Neural progenitor cell (in vitro differentiated cells): ENCODE results near the gene DNAH9. TPM values are rescaled to one million over a fixed set of nuclear protein-coding genes. Genes with fewer than 3 reads are reported as not detected.

Experiments used
- DNase-seq: peaks from one replicate; pipeline ENCODE4 v3.0.0-alpha.2; 2016; ENCODE audit warnings: low spot score
- H2AFZ ChIP-seq: fragments of 200-600 bp; sonication (generic); replicated peaks from 2 replicates; pipeline ENCODE4 v1.6.1; 2016; ENCODE audit warnings: antibody characterized with exemption
- H3F3A ChIP-seq: fragments of 200-600 bp; sonication (generic); 2 replicates; pipeline ENCODE4 v1.6.1; 2016; ENCODE audit warnings: antibody characterized with exemption, low read depth
- H3K27ac ChIP-seq: fragments of 200-600 bp; sonication (generic); 2 replicates; pipeline ENCODE4 v1.5.1; 2016; ENCODE audit warnings: mild to moderate bottlenecking
- H3K27me3 ChIP-seq: fragments of 200-600 bp; sonication (generic); 2 replicates; pipeline ENCODE4 v1.6.1; 2016; ENCODE audit warnings: mild to moderate bottlenecking, moderate library complexity
- H3K36me3 ChIP-seq: fragments of 200-600 bp; sonication (generic); 2 replicates; pipeline ENCODE4 v1.5.1; 2016
- H3K4me1 ChIP-seq: fragments of 200-600 bp; sonication (generic); 2 replicates; pipeline ENCODE4 v1.6.1; 2016; ENCODE audit warnings: mixed run types
- H3K4me2 ChIP-seq: fragments of 200-600 bp; sonication (generic); 2 replicates; pipeline ENCODE4 v1.6.1; 2016
- H3K4me3 ChIP-seq: fragments of 200-600 bp; sonication (generic); 2 replicates; pipeline ENCODE4 v1.5.1; 2016
- H3K79me2 ChIP-seq: fragments of 200-600 bp; sonication (generic); 2 replicates; pipeline ENCODE4 v1.6.1; 2016; ENCODE audit warnings: low read depth
- H3K9ac ChIP-seq: fragments of 200-600 bp; sonication (generic); 2 replicates; pipeline ENCODE4 v1.6.1; 2016
- H3K9me3 ChIP-seq: fragments of 200-600 bp; sonication (generic); 2 replicates; pipeline ENCODE4 v1.5.1; 2016; ENCODE audit warnings: low read depth
- H4K20me1 ChIP-seq: fragments of 200-600 bp; sonication (generic); 2 replicates; pipeline ENCODE4 v1.6.1; 2016; ENCODE audit warnings: low read depth
- H3K27ac Mint-ChIP-seq: 3 replicates; pipeline ENCODE4 v1.8.0; 2021; ENCODE audit warnings: mixed read lengths
- H3K27me3 Mint-ChIP-seq: 2 replicates; pipeline ENCODE4 v1.8.0; 2022; ENCODE audit warnings: low read depth, mild to moderate bottlenecking, inconsistent platforms, moderate library complexity, mixed read lengths; ENCODE audit not compliant: insufficient read depth
- H3K36me3 Mint-ChIP-seq: 3 replicates; pipeline ENCODE4 v1.8.0; 2021; ENCODE audit warnings: mixed read lengths
- H3K4me1 Mint-ChIP-seq: 3 replicates; pipeline ENCODE4 v1.8.0; 2021; ENCODE audit warnings: mixed read lengths
- H3K4me3 Mint-ChIP-seq: 3 replicates; pipeline ENCODE4 v1.8.0; 2021; ENCODE audit warnings: mild to moderate bottlenecking, moderate library complexity, mixed read lengths
- H3K9me3 Mint-ChIP-seq: 3 replicates; pipeline ENCODE4 v1.8.0; 2020; ENCODE audit warnings: mixed read lengths
- CTCF ChIP-seq: fragments of 200-600 bp; sonication (generic); IDR thresholded peaks from 2 replicates; pipeline ENCODE4 v1.5.1; 2017; ENCODE audit warnings: antibody characterized with exemption, mild to moderate bottlenecking
- EZH2 ChIP-seq: fragments of 200-600 bp; sonication (generic); IDR thresholded peaks from 2 replicates; pipeline ENCODE4 v1.6.1; 2017; ENCODE audit warnings: antibody characterized with exemption, mild to moderate bottlenecking, moderate library complexity
- EZH2phosphoT487 ChIP-seq: fragments of 200-600 bp; sonication (generic); IDR thresholded peaks from 2 replicates; pipeline ENCODE4 v1.6.1; 2017; ENCODE audit warnings: antibody characterized with exemption
- total RNA-seq: library from RNA; depleted of rRNA; stranded (reverse); fragments of >200 nt; gene quantifications from 2 replicates; pipeline ENCODE4 v1.2.3, GENCODE V29; 2015; ENCODE audit warnings: low replicate concordance

DNAH9 gene
- total RNA-seq, 1 donor from 2014 or later: 1.3 TPM

DNA sequence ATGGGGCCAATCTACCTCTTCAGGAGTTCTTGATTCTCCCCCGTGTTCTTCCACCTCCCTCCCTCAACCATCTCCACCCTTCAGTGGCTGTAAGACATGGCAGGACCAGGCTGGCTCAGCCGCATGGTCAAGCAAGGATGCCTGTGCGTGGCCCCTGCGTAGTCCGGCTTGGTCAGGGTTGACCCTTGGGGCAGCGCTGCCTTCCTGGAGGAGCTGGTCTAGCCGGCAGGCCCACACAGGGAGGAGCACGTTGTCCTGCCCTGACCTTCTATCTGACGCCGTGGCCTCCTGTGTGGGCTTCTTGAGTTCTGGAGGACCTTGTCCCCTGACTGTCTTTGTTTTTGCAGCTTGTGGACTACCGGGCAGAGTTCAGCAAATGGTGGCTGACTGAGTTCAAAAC lies 169.8 kb downstream of the DNAH9 start:
- Mint-ChIP-seq H3K27ac (no peak overlapping the region), H3K36me3 (no peaks in the 10 kb centered on the region), H3K27me3 (peaks cover 4% of the 10 kb centered on the region), H3K4me1 (no peaks in the 10 kb centered on the region), H3K9me3 (no peaks in the 10 kb centered on the region), H3K4me3 (no peak overlapping the region)
- Histone ChIP-seq H3K9ac (no peak overlapping the region), H3K79me2 (no peaks in the 10 kb centered on the region), H3K9me3 (no peaks in the 10 kb centered on the region), H3K4me1 (no peaks in the 10 kb centered on the region), H3F3A (no peaks in the 10 kb centered on the region), H3K27me3 (no peaks in the 10 kb centered on the region), H3K4me3 (no peak overlapping the region), H3K4me2 (no peak overlapping the region), H4K20me1 (no peaks in the 10 kb centered on the region), H3K27ac (no peak overlapping the region), H2AFZ (no peak overlapping the region), H3K36me3 (no peaks in the 10 kb centered on the region)
- no peak for DNase-seq
- TF ChIP-seq EZH2phosphoT487 (no peak), CTCF (no peak), EZH2 (no peak)

- Histone ChIP-seq H3F3A (no peaks in the 10 kb centered on the region), H3K9me3 (no peaks in the 10 kb centered on the region), H3K27me3 (no peaks in the 10 kb centered on the region), H3K79me2 (no peaks in the 10 kb centered on the region), H3K27ac (no peak overlapping the region), H3K4me2 (no peak overlapping the region), H3K9ac (no peak overlapping the region), H3K36me3 (no peaks in the 10 kb centered on the region), H2AFZ (no peak overlapping the region), H4K20me1 (no peaks in the 10 kb centered on the region), H3K4me1 (no peaks in the 10 kb centered on the region), H3K4me3 (no peak overlapping the region)
- TF ChIP-seq CTCF (no peak), EZH2 (no peak), EZH2phosphoT487 (no peak)
- Mint-ChIP-seq H3K4me1 (no peaks in the 10 kb centered on the region), H3K27ac (no peak overlapping the region), H3K4me3 (no peak overlapping the region), H3K36me3 (no peaks in the 10 kb centered on the region), H3K9me3 (no peaks in the 10 kb centered on the region), H3K27me3 (peaks cover 4% of the 10 kb centered on the region)
- no peak for DNase-seq
Measured at GRCh38 chr17:11768981-11769380, 170.7 kb downstream of the DNAH9 start.

DNA sequence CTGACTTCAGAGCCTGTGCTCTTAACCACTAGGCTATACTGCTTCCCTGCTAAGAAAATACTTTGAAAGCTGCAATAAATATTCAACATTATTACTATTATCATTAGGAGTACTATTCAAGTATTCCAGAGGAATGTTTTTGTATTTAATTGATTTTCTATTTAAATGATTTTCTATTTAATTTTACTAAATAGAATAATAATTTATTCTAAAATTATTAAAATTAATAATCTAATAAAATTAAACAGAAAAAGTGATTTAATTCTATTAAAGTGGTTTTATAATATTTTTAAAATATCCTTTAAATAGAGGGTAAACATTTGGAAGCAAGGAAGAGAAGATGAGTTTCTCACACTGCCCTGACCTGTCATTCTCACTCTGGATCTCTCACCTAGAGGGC lies 173.8 kb downstream of the DNAH9 start:
- Histone ChIP-seq H3K27me3 (no peaks in the 10 kb centered on the region), H2AFZ (no peak overlapping the region)
- H3K9me3 Mint-ChIP-seq: no peaks in the 10 kb centered on the region

More for the DNA sequence above, 173.8 kb downstream of the DNAH9 start:
- no peak overlapping the region for H3K27ac ChIP-seq
- Mint-ChIP-seq H3K4me1 (no peaks in the 10 kb centered on the region), H3K27ac (no peak overlapping the region), H3K27me3 (peaks cover 6% of the 10 kb centered on the region), H3K4me3 (no peak overlapping the region), H3K36me3 (no peaks in the 10 kb centered on the region)
- H3K4me3 ChIP-seq: no peak overlapping the region
- TF ChIP-seq EZH2 (no peak), EZH2phosphoT487 (no peak), CTCF (no peak)
- H3K79me2 ChIP-seq: no peaks in the 10 kb centered on the region
- no peak overlapping the region for H3K9ac ChIP-seq
- H3K36me3 ChIP-seq: no peaks in the 10 kb centered on the region
- no peaks in the 10 kb centered on the region for H3F3A ChIP-seq
- no peaks in the 10 kb centered on the region for H4K20me1 ChIP-seq
- H3K4me1 ChIP-seq: no peaks in the 10 kb centered on the region
- no peaks in the 10 kb centered on the region for H3K9me3 ChIP-seq
- no peak for DNase-seq
- no peak overlapping the region for H3K4me2 ChIP-seq
